Fibroblast of the conjunctiva (primary cell): ENCODE measurements around the gene PLEKHG5.
"Not testable (repeated sequence)": the region's sequence is repeated elsewhere in the genome, so short reads cannot be mapped to it uniquely, and the experiment has no call there.

ENCODE experiments used
- DNase-seq: peaks from one replicate; pipeline ENCODE4 v3.0.0-alpha.2; 2010; ENCODE audit warnings: low read depth

Gene PLEKHG5

DNA sequence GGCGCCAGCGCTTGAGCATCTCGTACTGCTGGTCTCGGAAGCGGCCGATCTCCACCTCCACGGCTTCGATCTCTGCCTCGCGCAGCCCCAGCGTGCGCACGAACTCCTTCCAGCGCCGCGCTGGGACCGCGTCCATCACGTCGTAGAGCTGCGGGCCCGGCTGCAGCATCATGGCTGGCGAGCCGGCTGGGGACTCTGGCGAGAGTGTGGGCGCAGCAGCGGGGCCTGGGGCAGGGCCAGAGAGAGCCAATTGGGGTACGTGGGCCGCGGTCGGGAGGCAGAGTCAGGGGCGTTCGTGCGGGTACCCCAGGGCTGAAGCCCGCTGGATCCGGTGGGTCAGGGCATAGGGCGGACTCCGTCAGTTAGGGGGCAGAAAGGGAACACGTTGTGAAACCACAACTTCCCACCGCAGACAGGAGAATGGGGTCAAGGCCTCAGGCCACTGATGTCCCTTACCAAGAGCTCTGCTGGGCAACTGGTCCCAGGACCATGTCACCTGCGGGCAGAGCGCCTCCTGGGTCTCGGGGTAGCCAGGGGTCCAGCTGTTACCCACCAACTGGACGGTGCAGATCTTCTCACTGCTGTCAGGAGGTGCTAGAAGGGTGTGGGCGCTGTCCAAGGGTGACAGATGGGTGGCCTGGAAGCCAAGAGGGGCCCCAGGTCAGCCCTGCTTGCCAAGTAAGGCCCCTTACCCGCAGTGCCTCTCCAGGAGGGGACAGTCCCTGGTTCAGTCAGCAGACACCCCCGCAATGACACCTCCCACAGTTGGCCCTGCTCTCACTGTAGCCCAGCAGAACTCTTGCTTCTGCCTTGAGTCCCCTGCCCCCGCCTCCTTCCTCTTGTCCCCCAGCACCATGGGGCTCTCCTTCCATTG, 29.7 kb downstream of the PLEKHG5 start:
- no peak for DNase-seq

DNA sequence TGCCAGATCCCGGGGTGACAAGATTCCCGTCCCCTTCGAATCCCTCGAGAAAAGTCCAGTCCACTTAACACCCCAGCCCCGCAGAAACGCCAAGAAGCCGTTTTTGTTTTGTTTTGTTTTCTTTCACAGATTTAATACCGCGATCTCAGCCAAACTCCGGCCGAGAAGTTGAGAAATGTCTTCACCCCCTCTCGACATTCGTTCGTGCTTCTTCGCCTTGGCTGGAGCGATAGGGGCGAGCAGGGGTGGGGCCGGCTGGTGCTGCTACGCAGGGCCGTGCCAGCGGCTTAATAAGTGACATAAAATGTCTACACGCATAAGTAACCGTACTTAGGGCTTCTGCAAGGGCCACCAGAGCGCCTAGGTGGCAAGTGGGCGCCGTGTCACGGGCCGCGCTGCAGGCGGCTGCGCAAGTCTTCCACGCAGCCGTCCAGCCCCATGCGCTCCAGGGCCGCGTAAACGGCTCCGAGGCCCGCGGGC, 30.4 kb downstream of the PLEKHG5 start:
- DNase-seq, result no peak

- no peak for DNase-seq
These were observed 31.0 kb downstream of the PLEKHG5 start for GRCh38 chr1:6460301-6461050.

DNA sequence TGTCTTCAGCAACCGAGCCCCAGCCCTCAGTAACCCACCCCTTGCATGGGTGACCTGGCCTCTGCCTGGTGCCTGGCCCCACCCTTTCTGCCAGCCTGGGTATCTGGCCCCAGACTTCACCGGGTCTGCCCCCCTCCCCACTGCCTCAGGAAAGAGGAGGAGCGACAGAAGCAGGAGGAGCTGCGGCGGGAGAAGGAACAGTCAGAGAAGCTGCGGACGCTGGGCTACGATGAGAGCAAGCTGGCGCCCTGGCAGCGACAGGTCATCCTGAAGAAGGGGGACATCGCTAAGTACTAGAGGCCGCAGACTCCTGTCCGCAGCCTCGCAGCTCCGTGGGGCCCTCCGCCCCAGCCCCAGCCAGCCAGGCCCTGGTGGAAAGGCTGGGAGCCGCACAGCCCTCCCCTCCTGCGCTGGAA, 31.6 kb downstream of the PLEKHG5 start:
- DNase-seq, result no peak

GRCh38 chr1:6456800-6457466, 34.5 kb downstream of the PLEKHG5 start:
- no peak for DNase-seq

DNA sequence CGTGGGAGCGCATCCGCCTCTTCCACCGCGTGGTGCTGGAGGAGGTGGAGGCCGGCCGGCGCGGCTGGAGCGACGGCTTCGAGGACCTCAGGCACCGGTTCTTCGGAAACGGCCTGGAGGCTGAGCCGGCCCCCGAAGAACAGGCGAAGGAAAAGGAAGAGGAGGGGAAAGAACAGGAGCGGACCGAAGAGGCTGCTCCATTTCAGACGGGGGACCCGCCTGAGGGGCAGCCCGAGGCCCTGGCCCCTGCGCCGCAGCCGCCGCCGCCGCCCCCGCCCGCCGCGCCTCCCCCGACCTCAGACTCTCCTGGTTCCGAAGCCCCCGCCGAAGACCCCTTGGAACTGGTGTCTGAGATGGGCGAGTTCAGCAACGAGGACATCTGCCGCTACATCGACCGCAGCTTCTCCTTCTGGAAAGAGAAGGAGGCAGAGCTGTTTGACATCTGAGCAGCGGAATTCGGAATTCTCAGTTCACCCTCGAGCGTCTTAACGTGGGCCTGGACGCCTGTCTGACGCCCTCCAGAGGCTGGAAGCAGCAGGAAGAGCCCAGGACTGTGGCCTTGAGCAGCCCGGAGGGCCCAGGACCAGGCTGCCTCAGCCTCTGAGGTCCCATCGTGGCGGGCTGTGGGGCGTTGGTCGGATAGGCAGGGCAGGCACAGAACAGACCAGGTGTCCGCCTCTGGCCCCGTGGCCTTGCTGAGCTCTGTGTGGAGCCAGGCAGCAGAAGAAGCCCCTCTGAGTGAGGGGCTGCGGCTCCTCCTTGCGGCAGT, 35.5 kb downstream of the PLEKHG5 start:
- DNase-seq, result not testable (repeated sequence)

GRCh38 chr1:6454856-6455751, 36.4 kb downstream of the PLEKHG5 start:
- no peak for DNase-seq

- DNase-seq, result not testable (repeated sequence)
These were observed 37.3 kb downstream of the PLEKHG5 start for GRCh38 chr1:6453895-6454855.

GRCh38 chr1:6450943-6451373, 40.5 kb downstream of the PLEKHG5 start:
- no peak for DNase-seq

- not testable (repeated sequence) for DNase-seq
These were observed 41.0 kb downstream of the PLEKHG5 start for GRCh38 chr1:6450486-6450885.

DNA sequence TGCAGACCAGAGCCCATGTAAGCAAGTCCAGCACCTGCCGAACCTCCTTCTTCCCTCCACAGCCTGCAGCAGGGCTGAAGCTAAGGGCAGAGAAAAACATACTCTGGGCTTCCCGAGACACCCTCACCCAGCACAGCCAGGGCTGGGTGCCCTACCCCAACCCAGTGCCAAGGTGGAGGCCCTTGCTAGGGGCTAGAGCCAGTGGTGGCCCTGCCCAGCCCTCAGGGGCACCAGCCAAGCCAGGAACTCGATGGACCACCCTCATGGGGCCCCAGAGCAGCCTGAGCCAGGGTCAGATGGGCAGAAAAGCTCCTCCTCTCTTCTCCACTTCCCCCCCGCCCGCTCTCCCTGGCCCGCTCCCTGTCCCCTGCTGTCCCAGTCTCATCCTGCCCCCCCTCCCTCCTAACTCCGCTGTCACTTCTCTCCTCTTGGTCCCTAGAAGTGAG, 41.4 kb downstream of the PLEKHG5 start:
- DNase-seq, result no peak

- no peak for DNase-seq
These were observed 42.5 kb downstream of the PLEKHG5 start for GRCh38 chr1:6448749-6449631.

DNA sequence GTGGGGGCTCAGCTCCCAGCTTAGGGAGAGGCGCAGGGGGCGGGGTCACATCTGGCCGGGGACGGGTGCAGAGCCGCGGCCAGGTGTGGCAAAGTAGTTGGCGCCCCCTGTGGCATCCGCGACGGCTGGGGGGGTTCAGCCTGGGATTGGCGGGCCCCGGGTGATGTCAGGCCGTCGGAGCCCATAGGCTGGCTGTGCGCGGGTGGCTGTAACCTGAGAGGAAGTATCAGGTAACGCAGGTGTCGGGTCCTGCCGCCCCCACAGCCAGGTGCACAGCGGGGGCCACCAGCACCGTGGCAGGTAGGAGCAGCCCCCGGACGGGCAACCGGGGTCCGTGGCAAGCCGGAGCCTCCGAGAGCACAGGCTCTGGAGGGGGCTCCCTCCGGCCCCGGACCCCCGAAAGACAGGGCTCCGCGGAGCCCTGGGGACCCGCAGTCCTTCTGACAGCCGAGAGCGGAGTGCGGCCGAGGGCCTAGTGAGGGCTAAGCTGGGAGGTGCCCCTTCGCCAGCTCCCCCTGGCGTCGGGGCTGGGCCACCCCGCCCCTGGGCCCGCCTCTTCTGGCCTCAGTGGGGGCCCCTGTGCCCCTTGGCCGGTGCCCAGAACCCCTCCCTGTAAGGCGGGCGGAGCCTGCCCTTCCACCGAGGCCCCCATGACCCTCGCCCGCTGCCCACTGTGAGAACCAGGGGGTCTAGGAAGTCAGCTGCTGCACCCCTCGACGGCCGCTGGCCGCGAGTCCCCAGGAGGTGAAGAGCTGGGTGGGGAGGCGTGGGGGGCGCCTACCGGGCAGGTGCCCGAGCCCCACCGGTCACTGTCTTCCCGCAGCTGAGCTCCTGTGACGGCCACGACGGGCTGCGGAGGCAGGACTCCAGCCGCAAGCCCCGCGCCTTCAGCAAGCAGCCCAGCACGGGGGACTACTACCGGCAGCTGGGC, 43.4 kb downstream of the PLEKHG5 start:
- no peak for DNase-seq

DNA sequence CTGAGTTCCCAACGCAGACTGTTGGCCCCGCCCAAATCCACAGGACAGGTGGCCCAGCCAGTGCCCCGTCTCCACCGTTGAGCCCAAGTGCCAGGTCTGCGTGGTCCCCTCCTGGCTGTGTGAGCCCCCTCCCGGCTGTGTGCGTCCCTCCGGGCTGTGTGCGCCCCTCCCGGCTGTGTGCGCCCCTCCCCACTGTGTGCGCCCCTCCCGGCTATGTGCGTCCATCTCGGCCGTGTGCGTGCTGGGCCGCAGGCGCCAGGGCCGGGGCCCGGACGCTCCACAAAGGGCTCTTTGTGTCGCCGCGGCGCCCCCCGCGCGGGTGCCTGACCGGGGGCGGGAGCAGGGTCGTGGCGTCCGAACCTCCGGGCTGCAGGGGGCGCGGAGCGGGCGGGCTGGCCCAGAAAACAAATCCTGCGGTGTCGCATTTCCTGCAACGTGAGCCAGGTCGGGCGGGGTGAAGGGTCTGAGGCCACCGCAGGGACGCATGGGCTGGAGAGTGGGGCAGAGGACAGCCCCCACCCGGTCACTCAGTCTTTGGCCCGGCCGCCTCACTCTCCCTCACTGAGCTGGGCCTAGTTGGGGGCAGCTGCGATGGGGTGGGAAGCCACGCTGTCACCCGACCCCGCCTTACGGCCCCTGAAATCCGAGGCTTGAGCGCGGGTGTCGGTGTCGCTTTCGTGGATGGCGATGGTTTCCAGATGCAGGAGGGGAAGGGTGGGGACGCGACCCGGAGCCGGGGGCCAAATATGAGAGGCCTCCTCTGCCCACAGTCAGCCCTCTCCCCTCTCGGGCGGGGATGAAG, 44.2 kb downstream of the PLEKHG5 start:
- no peak for DNase-seq

DNA sequence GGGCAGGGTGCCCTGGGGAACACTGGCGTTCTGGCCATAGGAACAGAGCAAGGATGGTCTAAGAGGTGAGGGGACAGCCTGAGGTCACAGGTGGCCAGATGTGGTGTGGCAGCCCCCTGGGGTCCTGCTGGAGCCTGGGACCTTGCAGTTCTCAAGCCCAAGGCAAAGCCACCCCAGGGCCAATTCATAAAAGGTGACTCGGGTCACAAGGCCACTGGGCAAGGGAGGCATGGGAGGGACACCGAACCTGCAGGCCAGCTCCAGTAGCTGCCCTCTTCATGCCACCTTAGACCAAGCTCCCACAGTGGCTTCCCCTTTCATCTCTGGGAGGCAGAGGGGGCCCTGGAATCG, 44.8 kb downstream of the PLEKHG5 start:
- DNase-seq, result no peak

- DNase-seq, result not testable (repeated sequence)
These were observed 45.5 kb downstream of the PLEKHG5 start for GRCh38 chr1:6445929-6446328.
